MCF 10A (cell line): ENCODE data around the gene CHKB. TPM values are rescaled to one million over a fixed set of nuclear protein-coding genes. Genes with fewer than 3 reads are reported as not detected.

ENCODE experiments used
- BruUV-seq: library from RNA; stranded (reverse); fragments of 400-500 nt; replicated peaks from 2 replicates; lab custom pipeline; 2021; lab: Mats Ljungman, UMichigan
- CTCF ChIA-PET: fragments of 300-600 bp; sonication (Branson Sonifier 250); formaldehyde crosslinking; extraction: SDS; loops from one replicate; lab custom pipeline; 2021; ENCODE audit warnings: antibody characterized with exemption, inconsistent platforms; lab: Yijun Ruan, JAX
- POLR2A ChIA-PET: fragments of 300-600, 350-650 bp; sonication (Branson Sonifier 250); formaldehyde crosslinking; extraction: SDS; loops from one replicate; lab custom pipeline; 2020; ENCODE audit warnings: antibody characterized with exemption, inconsistent platforms; lab: Yijun Ruan, JAX
- DNase-seq: peaks from one replicate; pipeline ENCODE4 v3.0.0-alpha.2; 2018; ENCODE audit not compliant: unreplicated experiment
- H3K27ac Mint-ChIP-seq: one replicate; pipeline ENCODE4 v1.8.0; 2022; ENCODE audit warnings: mild to moderate bottlenecking, low read depth, mixed read lengths; ENCODE audit not compliant: unreplicated experiment
- H3K27me3 Mint-ChIP-seq: one replicate; pipeline ENCODE4 v1.8.0; 2022; ENCODE audit warnings: mixed read lengths; ENCODE audit not compliant: insufficient read depth, unreplicated experiment
- H3K36me3 Mint-ChIP-seq: one replicate; pipeline ENCODE4 v1.8.0; 2022; ENCODE audit warnings: mild to moderate bottlenecking, moderate library complexity, mixed read lengths; ENCODE audit not compliant: insufficient read depth, unreplicated experiment
- H3K4me1 Mint-ChIP-seq: one replicate; pipeline ENCODE4 v1.8.0; 2022; ENCODE audit warnings: mixed read lengths; ENCODE audit not compliant: insufficient read depth, unreplicated experiment
- H3K4me3 Mint-ChIP-seq: one replicate; pipeline ENCODE4 v1.8.0; 2022; ENCODE audit warnings: mild to moderate bottlenecking, moderate library complexity, mixed read lengths; ENCODE audit not compliant: unreplicated experiment
- H3K9me3 Mint-ChIP-seq: one replicate; pipeline ENCODE4 v1.8.0; 2022; ENCODE audit warnings: mixed read lengths; ENCODE audit not compliant: unreplicated experiment
- intact Hi-C: fragments of 100-400 bp; cut with micrococcal nuclease; formaldehyde crosslinking; loops from 2 replicates; pipeline ENCODE4 v1.14.1; 2022
- total RNA-seq: library from RNA; stranded (reverse); gene quantifications from 2 replicates; pipeline ENCODE4 v1.2.3, GENCODE V29; 2022
- TF ChIP-seq, protein P1 (sequence below): fragments of 200-600 bp; IDR thresholded peaks from one replicate; pipeline ENCODE4 v1.8.0; 2022; ENCODE audit warnings: antibody characterized with exemption, mild to moderate bottlenecking; ENCODE audit not compliant: unreplicated experiment

Gene CHKB
- total RNA-seq, 1 experiment from 2014 or later = 60.6 TPM

DNA sequence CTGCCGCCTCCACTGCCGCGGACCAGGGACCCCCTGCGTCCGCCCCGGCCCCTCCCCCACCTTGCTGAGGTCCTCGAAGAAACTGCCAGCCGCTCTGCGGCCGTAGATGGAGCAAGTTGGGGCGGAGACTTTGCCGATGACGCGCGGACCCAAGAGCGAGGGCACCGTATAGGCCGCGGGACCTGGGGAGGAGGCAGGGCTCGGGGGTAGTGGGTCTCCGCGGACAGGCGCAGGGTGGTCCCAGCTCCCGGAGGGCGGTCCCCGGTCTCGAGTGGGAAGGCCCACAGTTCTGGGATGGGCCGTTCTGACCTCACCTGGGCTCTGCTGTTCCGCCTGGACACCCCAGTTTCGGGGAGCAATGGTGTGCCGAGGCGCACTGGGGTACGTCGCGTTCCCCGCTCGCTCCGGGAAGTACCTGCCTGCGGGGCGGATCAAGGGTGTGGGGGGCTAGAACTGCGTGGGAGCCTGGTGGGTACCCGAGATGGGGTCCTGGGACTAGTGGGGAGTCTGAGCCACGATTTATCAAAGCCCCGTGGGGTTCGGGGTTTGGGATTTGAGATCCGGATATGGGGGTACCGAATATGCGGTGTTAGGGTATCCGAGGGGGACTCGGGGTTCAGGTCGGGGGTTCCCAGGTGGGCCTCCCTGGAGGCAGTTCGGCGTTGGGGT lies 51.6 kb downstream of the CHKB start:
- Mint-ChIP-seq H3K9me3 (no peaks in the 10 kb centered on the region), H3K36me3 (peaks cover 36% of the 10 kb centered on the region), H3K4me1 (peaks cover 22% of the 10 kb centered on the region), H3K4me3 (peak overlapping the region; percentile 85), H3K27me3 (no peaks in the 10 kb centered on the region), H3K27ac (peak overlapping the region; percentile 97)
- POLR2A ChIA-PET = interaction anchor here (0.6 to 2.3 kb wide), 12 partner anchors 10 to 91 kb away, joined by 3 to 33 read pairs (median 5); partner anchors contain the start of genes CHKB, KLHDC7B, LMF2 and NCAPH2
- DNase-seq = peak; percentile 94
- TF ChIP-seq, protein P1, sequence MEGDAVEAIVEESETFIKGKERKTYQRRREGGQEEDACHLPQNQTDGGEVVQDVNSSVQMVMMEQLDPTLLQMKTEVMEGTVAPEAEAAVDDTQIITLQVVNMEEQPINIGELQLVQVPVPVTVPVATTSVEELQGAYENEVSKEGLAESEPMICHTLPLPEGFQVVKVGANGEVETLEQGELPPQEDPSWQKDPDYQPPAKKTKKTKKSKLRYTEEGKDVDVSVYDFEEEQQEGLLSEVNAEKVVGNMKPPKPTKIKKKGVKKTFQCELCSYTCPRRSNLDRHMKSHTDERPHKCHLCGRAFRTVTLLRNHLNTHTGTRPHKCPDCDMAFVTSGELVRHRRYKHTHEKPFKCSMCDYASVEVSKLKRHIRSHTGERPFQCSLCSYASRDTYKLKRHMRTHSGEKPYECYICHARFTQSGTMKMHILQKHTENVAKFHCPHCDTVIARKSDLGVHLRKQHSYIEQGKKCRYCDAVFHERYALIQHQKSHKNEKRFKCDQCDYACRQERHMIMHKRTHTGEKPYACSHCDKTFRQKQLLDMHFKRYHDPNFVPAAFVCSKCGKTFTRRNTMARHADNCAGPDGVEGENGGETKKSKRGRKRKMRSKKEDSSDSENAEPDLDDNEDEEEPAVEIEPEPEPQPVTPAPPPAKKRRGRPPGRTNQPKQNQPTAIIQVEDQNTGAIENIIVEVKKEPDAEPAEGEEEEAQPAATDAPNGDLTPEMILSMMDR = no peak
- CTCF ChIA-PET = interaction anchor here (0.5 kb wide), 1 partner anchor 54 kb away, joined by 3 read pairs; no protein-coding TSS in a partner anchor
- BruUV-seq = TSS peak; percentile 50
- intact Hi-C loops = loop anchor here (1.0 to 2.0 kb wide), 2 partner anchors 31 to 90 kb away; partner anchors contain the start of gene SYCE3

DNA sequence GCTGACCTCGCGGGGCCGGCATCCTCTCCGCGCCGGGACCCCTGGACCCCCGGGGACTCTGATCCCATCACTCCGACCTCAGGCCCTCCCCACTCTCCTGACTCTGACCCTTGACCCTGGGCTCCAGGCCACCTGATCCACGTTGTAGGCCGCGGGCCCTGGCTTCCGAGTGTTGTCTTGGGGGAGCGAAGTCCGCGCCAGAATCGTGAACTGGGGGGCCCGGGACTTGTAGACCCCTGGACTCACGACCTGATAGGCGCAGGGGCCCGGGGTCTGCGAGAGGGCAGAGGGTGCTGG lies 52.1 kb downstream of the CHKB start:
- ChIA-PET POLR2A (interaction anchor here (0.7 to 2.3 kb wide), 7 partner anchors 10 to 92 kb away, joined by 3 to 33 read pairs (median 7); partner anchors contain the start of genes KLHDC7B, LMF2, NCAPH2 and SYCE3), CTCF (no interaction called here)
- TF ChIP-seq, protein P1 = no peak
- Mint-ChIP-seq H3K27me3 (no peaks in the 10 kb centered on the region), H3K36me3 (peaks cover 41% of the 10 kb centered on the region), H3K4me1 (peaks cover 22% of the 10 kb centered on the region), H3K4me3 (peak overlapping the region; percentile 85), H3K9me3 (no peaks in the 10 kb centered on the region), H3K27ac (peak overlapping the region; percentile 97)
- intact Hi-C loops = loop anchor here (2.0 kb wide), 1 partner anchor 90 kb away; no protein-coding TSS in a partner anchor
- no TSS peak for BruUV-seq
- DNase-seq = no peak

DNA sequence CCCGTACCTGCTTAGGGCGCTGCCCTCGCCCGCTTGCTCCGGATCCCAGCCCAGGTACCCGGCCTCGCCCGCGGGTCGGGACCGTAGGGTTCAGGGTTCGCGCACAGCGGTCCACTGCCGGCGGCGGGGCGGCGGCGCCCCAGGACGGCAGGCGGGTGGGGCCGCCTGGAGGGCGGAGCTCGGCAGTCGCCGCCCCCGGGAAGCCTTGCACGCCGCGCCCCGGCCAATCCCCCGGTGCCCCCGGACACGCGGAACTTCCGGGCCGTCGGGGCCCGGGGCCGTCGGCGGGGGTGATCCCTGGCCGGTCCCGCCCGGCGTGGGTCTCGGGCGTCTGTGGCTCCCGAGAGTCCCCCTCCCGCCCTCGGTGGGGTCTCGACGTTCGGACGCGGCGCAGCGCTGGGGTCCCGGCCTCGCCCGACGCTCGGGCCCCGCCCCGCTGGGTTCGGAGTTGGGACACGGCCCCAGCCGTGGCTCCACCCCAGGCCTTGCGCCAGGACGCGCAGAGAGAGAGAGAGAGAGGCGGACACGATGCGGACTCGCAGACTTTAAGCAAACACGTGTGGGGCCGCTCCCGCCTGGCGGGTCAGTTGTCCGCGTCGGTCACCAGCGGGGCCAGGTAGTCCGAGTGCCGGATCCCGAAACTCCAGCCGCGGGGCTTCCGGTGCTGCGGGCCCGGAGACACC lies 52.6 kb downstream of the CHKB start, which contains the start of gene TYMP:
TSS of gene TYMP (minus strand) at position 116 of the 683 bp plus-strand sequence. CDS start 303 bp downstream, outside the sequence.
- H3K27me3 Mint-ChIP-seq = no peaks in the 10 kb centered on the region
- H3K9me3 Mint-ChIP-seq = no peaks in the 10 kb centered on the region
- DNase-seq = peak; percentile 90
- POLR2A ChIA-PET = interaction anchor here (0.6 to 7.1 kb wide), 11 partner anchors 9 to 98 kb away, joined by 3 to 170 read pairs (median 9); partner anchors contain the start of genes ARSA, CHKB, KLHDC7B and LMF2
- intact Hi-C loops = loop anchor here (2.0 to 5.0 kb wide), 2 partner anchors 52 to 91 kb away; partner anchors contain the start of gene CHKB
- peak within 1 kb of the TSS; percentile 85 for H3K4me3 Mint-ChIP-seq
- CTCF ChIA-PET = no interaction called here
- peaks cover 22% of the 10 kb centered on the region for H3K4me1 Mint-ChIP-seq
- H3K27ac Mint-ChIP-seq = peak within 1 kb of the TSS; percentile 97
- no TSS peak for BruUV-seq
- TF ChIP-seq, protein P1 = no peak
- H3K36me3 Mint-ChIP-seq = peaks cover 46% of the 10 kb centered on the region
